Amniotic stem cell (primary cell): ENCODE results near the gene ZFAND3.
"Not testable (repeated sequence)": the region's sequence is repeated elsewhere in the genome, so short reads cannot be mapped to it uniquely, and the experiment has no call there.

Source experiments
- DNase-seq: peaks from one replicate; lab custom pipeline; 2025; lab: John Stamatoyannopoulos, UW

The ZFAND3 gene

DNA sequence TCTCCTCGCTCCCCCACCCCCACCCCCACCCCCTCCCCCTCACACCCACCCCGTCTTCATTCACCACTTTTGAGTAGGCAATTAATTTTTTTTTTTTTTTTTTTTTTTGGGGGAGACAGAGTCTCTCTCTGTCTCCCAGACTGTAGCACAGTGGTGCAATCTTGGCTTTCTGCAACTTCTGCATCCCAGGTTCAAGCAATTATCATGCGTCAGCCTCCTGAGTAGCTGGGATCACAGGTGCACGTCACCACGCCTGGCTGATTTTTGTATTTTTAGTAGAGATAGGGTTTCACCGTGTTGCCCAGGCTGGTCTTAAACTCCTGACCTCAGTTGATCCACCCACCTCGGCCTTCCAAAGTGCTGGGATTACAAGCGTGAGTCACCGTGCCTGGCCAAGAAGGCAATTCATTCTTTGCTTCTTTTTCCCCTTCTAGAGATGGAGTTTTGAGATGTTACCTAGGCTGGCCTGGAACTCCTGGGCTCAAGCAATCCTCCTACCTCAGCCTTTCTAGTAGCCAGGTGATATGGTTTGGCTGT, 230.4 kb downstream of the ZFAND3 start:
- not testable (repeated sequence) for DNase-seq

GRCh38 chr6:38051819-38052434, 232.4 kb downstream of the ZFAND3 start:
- no peak for DNase-seq

GRCh38 chr6:38054527-38055202, 235.1 kb downstream of the ZFAND3 start:
- DNase-seq: no peak

DNA sequence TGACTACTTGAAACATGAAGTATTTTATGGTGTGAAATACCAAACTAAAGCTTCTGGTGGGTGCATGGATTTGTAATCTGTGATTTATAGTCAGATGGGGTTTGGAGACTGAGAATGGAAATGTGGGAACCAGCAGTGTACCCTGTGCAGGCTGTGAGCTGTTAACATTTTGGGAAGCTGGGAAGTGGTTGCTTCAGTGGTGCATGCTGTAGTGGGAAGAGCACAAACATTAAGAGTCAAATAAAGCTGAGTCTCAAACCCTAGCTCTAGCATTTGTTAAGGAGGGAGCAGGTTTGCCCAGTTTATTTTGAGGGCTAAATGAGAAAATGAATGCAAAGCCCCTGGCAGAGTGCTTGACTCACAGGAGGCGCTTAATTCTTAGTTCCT, 235.7 kb downstream of the ZFAND3 start:
- DNase-seq: no peak

DNA sequence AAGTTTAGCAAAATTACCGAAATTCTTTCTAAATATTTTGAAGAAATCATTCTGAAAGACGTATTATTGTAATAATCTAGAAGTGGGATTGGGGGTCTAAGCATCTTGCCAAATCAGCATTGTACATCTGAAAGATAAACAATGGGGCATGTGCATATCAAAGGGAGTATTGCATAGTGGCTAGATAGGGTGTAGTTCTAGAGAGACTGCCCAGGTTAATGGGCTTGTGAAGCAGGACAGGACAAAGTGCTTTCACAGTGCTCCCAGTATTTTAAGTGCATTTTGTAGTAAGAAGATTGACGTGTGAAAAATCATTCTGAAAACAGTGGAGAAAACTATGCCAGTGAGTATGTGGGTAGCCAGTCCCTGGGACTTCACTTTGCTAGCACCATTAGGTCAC, 236.8 kb downstream of the ZFAND3 start:
- DNase-seq: no peak

DNA sequence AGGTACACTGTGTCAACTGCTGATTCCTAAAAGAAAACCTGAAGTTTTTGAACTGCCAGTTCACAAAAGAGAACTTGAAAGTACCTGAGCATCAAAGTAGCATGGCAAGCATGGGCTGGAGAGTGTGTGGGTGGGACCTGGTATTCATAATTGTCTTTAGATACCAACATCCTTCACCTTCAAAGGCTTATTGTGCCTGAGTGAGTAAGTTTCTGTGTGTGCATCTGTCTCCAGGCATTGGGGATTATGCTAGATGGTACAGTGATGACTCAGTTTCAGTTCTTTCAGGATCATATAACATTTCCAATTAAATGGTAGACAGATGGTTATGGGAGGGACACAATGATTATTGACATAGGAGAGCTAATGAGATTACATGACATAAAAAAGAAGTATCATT, 238.5 kb downstream of the ZFAND3 start:
- peak; percentile 31 for DNase-seq

DNA sequence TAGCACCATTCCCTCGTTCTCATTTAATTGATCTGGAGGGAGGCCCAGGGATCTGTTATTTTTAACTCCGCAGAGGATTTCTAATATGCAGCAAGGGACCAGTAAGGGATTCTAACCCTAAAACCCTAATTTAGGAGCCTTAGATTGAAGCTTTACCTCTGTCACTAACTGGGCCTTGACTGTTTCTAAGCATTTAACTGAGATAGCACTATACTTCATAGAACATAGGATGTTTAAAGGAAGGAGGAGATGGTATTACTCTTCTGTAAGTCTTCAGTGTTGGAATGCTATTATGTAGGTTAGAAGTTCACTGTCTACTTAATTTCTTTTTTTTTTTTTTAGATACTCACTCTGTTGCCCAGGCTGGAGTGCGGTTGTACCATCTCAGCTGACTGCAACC, 242.5 kb downstream of the ZFAND3 start:
- DNase-seq: no peak

GRCh38 chr6:38063973-38064372, 244.4 kb downstream of the ZFAND3 start:
- no peak for DNase-seq

DNA sequence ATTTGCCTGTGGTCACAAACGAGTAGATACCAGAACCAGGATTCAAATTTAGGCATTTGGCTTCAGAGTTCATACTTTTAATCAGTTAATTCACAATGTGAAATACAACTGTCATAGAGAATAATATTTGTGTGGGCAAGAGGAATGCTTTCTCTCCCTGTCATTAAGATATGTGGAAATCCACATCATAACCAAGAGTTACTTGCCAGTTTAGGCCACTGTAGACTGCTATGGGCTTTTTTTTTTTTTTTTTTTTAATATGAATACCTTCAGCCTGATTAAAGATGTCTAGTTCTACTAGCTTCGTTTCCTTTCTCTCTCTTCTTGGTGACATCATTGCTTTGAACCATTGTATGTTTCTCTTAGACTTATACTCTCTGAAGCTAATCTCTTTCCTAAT, 244.9 kb downstream of the ZFAND3 start:
- no peak for DNase-seq

- no peak for DNase-seq
These were observed 246.3 kb downstream of the ZFAND3 start for GRCh38 chr6:38065734-38066305.

DNA sequence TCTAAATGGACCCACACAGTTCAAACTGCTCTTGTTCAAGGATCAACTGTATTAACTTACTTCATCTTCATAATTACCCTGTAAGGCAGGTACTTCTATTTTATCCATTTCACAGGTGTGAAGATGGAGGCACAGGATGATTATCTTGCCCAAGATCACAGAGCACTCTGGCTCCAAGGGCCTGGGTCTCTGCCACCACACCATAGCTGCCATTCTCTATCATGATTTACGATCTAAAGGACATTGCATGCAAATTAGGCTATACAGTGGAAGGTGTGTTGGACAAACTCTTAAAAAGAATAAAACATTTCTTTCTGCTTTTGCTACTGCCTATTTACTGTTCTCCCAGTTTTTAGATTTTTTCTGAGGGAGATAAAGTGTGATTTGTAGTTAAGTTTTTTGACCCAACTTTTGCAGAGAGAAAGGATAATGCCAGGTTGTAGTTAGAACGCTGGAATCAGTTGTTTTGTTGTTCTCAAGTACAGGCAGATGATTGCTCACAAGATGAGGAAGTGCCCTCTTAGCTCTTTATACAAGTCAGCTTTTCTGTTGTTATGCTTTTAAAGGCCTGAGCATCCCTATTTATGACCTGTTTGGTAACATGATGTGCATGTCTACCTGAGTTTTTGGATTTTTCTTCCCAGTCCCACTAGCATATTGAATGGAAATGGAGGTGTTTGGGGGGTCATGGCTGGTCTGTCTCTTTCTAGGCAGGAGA, 247.9 kb downstream of the ZFAND3 start:
- DNase-seq: no peak

GRCh38 chr6:38068854-38069590, 249.5 kb downstream of the ZFAND3 start:
- DNase-seq: no peak

DNA sequence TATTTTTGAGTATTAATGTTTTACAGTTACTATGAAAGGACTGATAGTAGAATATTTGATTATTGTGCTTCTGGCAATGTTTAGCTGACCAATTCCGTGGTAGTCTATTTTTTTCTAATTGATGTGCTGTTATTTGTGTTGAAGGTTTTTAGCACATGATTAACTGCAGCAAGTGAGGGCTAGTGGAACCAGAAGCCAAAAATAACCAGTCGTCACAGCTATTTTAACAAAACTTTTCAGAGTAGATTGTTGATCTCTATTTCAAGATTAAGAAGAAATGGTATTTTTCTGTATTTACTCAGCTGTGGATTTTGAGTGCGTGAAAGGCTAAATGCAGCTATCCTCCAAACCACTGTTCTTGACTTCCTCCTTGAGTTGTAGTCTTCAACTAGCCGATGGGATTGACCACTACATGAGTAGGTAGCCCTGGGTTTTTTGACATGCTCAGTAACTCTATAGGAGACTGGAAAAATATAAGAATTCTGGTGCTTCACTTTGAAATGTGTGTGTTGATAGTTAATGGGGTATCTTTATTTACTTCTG, 258.0 kb downstream of the ZFAND3 start:
- no peak for DNase-seq

- DNase-seq: no peak
These were observed 259.1 kb downstream of the ZFAND3 start for GRCh38 chr6:38078671-38079070.

- DNase-seq: no peak
These were observed 259.6 kb downstream of the ZFAND3 start for GRCh38 chr6:38079107-38079506.

- DNase-seq: no peak
These were observed 260.0 kb downstream of the ZFAND3 start for GRCh38 chr6:38079537-38079936.

- DNase-seq: no peak
These were observed 260.8 kb downstream of the ZFAND3 start for GRCh38 chr6:38080360-38080759.

- no peak for DNase-seq
These were observed 261.4 kb downstream of the ZFAND3 start for GRCh38 chr6:38080889-38081288.

- no peak for DNase-seq
These were observed 265.5 kb downstream of the ZFAND3 start for GRCh38 chr6:38085031-38085430.

DNA sequence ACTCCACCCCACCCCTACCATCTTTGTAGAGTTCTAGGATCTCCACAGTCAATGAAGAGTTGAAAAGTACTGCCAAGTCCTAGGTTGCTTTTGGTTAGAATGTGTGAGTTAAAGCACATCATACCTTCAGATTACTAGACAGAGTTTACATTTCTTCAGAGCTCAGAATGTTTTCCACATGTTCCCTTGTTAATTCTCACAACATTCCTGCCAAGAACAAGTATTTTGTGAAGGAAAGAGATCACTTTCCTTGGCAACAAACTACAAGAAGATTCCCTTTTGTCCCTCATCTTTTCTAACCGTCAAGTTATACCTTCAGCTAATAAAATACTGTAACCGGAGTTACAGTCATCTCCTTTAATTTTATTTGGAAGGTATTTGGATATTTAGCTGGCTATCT, 266.8 kb downstream of the ZFAND3 start:
- no peak for DNase-seq

DNA sequence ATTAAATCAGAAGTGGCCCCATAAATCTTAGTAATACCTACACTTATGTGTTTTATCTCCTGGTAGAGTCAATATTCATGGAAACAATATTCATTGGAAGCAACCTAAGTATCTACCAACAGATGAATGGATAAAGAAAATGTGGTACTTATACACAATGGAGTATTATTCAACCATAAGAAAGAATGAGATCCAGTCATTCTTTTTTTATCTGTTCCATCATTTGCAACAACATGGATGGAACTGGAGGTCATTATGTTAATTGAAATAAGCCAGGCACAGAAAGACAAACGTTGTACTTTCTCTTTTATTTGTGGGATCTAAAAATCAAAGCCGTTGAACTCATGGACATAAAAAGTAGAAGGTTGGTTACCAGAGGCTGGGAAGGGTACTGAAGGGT, 268.5 kb downstream of the ZFAND3 start:
- DNase-seq: no peak

GRCh38 chr6:38088829-38089228, 269.3 kb downstream of the ZFAND3 start:
- DNase-seq: no peak
